Left cardiac atrium (tissue), 4 donors: ENCODE data around the gene SCTR. TPM values are rescaled to one million over a fixed set of nuclear protein-coding genes. Genes with fewer than 3 reads are reported as not detected.

Experiments used
- ATAC-seq, 2 donors: fragments of 200-7000 bp; cut with Tn5 transposase; one replicate each; pipeline ENCODE4 v1.9.1; 2020; ENCODE audit warnings: mild to moderate bottlenecking in 2 of 2, moderate library complexity in 2 of 2
- DNase-seq: peaks from one replicate; pipeline ENCODE4 v3.0.0-alpha.2; 2020
- intact Hi-C, 2 donors: fragments of 100-400 bp; cut with DNase I; formaldehyde crosslinking; loops; one replicate each; pipeline versions ENCODE4 v1.14.1 to v1.15.1; 2022 to 2023
- long read RNA-seq: library from polyadenylated mRNA; unstranded; transcript quantifications from one replicate; pipeline ENCODE4 v2.0.0, GENCODE V29; 2021
- total RNA-seq, 2 donors: library from RNA; stranded (reverse); fragmentation: NEBNext Ultra II Directional; extraction: Animal tissue kit (Norgen Biotek cat#: 25700); gene quantifications; one replicate each; pipeline ENCODE4 v1.2.1, GENCODE V29; 2021
- donor health status: DM: no; HTN: yes; CAD: no.
- donor health status: DM: no; HTN: yes; CAD: no; lungs with severe emphysema.
- donor health status: DM: yes; HTN: yes; CAD: no.
- donor health status: Dilated cardiomyopathy.

SCTR gene
- under 1 TPM in 1 of 2 donors, not detected in 1; 0.32 TPM for total RNA-seq
- long read RNA-seq, result 0 reads

DNA sequence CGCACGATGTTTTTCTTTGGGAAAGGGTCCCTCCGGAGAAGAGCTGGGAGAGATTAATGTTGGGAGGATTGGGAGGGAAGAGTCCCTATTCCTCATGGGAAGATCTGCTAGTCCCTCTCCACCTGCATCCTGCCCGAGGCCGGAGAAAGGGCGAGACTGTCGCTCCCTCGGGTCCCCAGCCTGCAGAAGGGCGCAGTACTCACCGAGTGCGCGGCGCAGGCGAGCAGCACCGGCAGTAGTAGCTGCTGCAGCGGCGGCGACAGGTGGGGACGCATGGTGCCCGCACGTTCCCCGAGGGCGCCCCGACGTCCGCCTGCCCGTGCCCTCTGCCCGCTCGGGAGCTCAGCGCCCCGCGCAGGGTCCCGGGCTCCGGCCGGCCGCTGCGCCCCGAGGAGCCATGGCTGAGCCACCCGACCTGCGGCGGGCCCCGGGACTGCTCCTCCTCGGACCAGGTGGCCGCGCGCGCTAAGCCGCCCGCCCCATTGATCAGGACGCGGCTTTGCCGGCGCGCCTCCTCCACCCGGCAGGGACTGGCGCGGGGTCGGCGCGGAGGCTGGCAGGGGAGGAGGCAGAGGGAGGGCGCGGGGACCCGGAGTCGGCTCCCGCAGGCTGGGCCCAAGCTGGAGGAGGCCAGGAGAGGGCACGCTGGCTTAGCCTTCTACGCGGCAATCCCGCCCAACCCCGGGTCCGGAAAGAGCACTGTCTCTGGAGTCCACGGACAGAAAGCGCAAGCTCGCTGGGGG lies at the start of gene SCTR:
Gene SCTR, minus strand, starts transcription at position 532 of the 743 bp plus-strand sequence. Its CDS starts 257 bp downstream, at position 275.
- ATAC-seq (peak; percentile 44 to 48), DNase-seq (no peak)
- intact Hi-C loops, result loop anchor here in 1 of 2 donors (10.0 kb wide), 1 partner anchor 121 kb away; no protein-coding TSS in a partner anchor

DNA sequence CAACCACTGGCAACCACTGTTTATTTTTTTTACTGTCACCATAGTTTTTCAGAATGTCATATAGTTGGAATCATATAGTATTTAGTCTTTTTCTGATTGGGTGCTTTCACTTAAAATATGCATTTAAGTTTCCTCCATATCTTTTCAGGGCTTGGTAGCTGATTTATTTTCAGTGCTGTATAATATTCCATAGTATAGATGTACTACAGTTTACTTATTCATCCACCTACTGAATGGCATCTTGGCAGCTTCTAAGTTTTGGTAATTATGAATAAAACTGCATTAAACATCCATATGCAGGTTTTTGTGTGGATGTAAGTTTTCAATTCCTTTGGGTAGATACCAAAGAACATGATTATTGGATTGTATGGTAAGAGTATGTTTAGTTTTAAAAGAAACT lies 43.0 kb upstream of the SCTR start:
- no peak for DNase-seq
- intact Hi-C loops, result no loop called here
- no peak for ATAC-seq

DNA sequence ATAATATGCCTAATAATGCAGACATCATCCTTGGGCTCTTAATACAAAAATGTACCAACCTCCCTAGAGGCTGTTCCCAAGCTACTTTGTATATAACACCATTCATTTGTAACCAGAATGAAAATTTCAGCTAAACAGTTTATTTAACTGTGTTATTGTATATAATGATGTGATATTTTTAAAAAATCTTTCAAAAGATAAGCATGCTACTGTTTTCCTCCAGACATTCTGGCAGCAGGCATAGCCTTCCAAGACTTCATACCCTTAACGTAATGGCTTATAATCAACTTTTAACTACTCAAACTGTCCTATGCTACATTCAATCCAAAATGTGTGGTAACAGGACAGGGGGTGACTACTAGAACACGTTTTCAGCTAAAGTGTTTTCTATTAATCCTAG lies 41.2 kb upstream of the SCTR start:
- DNase-seq (no peak), ATAC-seq (no peak)
- intact Hi-C loops, result no loop called here

DNA sequence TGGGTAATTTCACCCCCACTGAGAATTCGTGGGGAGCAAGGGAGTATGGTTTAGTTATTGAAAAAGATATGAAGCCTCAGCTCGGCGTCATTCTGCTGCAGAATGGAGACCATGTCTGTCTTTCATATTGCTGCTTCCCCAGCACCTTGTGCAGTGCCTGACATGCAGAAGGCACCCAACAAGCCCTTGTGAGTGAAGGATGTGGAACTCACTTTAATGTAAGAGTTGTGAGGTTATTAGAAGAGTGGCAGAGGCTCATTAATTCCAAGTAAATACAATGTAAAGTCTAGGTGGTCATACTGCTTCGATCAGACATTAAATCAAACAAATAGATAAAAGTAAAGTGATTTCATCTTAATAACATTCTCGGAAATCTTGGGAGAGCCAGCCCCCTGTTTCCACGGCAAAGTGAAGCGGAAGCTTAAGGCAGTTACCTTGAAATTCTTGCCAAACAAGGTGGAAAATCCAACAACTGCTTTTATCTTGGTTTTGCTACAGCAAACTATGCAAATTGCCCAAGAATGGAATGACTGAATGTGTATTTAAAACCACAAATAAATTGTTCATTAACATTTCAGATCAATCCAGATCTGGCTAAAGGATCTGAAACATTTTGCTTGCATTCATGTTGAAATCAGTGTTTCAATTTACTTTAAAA lies 29.5 kb upstream of the SCTR start:
- intact Hi-C loops, result no loop called here

DNA sequence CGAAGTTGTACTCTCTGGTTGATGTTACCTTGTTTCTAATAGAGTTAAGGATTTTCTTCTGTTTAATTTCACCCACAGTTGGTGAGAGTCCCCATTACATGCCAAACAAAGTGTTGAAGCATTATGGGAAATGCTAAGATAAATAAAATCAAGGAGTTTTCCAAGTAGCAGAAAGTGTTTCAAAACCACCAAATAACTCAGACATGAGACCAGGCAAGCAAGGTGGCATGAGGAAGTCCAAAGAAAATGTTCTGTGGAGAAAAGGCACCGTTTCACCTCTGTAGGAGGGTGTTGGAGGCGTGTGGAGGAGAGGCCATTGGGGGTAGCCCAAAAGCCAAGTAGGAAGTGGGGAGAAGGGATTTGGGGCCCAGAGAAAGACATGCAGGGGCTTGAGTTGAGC lies 28.6 kb upstream of the SCTR start:
- ATAC-seq (no peak), DNase-seq (no peak)
- intact Hi-C loops, result no loop called here

More for the DNA sequence above, 29.5 kb upstream of the SCTR start:
- ATAC-seq, result no peak
- DNase-seq, result no peak

DNA sequence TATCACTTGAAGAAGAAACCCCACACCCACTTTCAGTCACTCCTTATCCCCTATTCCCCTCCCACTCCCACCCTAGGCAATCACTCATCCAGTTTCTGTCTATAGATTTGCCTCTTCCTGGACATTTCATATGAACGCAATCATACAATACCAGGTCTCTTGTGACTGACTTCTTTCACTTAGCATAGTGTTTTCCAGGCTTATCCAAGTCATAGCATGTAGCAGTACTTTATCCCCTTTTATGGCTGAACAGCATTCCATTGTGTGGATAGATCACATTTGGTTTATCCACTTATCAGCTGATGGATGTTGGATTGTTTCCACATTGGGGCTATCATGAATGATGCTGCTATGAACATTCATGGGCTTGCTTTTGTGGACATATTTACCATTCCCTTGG lies 26.6 kb upstream of the SCTR start:
- intact Hi-C loops, result no loop called here
- DNase-seq, result no peak
- ATAC-seq, result no peak

DNA sequence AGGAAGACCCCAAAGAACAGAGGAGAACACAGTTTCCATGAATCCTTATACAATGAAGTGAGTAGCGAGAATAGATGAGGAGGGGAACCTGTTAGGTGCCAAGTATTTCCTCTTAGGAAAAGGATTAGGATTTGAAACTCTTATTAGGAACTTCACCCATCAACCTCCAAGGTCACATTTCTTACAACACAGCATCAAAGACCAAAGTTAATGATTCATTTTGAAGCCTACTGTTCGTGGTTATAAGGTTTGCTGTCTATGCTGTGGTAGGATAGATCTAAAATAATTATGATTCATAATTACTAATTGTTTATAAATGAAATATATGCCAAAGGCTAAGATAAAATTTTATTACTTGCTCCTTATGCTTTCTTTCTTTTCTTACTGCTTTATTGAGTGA lies 26.1 kb upstream of the SCTR start:
- intact Hi-C loops, result no loop called here
- no peak for ATAC-seq
- no peak for DNase-seq

DNA sequence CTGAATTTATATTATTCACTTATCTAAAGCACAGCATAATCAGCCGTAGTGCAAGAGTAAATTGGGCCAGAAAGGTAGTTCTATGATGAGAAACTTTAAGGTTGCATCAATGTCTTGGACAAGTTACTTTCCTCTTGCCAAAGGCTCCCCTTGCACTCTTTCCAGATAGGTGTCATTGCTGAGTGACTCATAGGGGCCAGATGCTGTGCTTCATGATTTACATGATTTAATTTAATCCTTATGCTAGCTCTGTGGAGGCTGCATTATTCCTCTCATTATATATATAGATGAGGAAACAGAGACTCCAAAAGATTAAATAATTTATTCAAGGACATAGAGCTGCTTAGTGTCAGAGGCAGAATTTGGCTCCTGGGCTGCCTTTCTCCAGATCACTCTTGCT lies 25.0 kb upstream of the SCTR start:
- DNase-seq (no peak), ATAC-seq (peak in 1 of 2 donors; percentile 49)
- intact Hi-C loops, result no loop called here

DNA sequence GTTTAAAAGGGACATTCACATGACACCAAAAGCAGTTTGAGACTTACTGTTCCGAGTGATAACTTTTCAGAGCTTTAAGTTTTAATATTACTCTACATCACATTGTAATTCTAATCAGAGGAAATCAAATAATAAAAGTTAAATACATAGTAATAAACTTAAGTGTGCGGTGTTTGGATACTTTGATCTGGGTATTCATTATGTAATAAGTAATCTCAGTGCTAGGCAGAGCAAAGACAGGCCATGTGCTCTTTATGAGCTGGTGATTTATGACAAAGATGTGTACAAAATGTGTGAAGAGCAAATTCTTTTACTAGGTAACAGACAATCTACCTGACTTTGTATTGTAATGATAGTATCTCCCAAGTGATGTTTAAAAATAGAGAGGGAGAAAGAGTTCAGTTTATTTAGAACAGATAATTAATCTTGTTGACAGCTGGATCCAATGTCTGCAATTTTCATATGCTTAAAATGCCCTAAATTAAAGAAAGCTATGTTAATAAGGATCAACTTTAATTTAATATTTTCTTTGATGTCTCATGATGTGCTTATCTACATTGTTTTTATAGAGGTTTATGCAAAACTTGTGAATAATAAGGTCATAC lies 24.3 kb upstream of the SCTR start:
- intact Hi-C loops, result no loop called here
- ATAC-seq (no peak), DNase-seq (no peak)

DNA sequence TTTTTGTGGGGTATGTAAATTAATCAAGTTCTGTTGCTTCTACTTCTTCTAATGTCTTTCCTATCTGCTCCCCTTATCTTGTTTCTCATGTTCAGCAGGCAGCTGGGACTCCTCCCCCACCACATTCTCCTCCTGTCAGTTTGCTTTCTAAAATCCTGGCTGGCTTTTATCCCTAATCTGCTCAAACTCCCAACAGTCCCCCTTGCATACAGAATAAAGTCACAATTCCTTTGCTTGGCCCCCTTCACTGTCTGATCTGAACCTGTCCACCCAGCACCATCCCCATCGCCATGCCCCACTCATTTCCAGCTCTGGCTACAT lies 22.1 kb upstream of the SCTR start:
- DNase-seq, result no peak
- no peak for ATAC-seq
- intact Hi-C loops, result no loop called here

DNA sequence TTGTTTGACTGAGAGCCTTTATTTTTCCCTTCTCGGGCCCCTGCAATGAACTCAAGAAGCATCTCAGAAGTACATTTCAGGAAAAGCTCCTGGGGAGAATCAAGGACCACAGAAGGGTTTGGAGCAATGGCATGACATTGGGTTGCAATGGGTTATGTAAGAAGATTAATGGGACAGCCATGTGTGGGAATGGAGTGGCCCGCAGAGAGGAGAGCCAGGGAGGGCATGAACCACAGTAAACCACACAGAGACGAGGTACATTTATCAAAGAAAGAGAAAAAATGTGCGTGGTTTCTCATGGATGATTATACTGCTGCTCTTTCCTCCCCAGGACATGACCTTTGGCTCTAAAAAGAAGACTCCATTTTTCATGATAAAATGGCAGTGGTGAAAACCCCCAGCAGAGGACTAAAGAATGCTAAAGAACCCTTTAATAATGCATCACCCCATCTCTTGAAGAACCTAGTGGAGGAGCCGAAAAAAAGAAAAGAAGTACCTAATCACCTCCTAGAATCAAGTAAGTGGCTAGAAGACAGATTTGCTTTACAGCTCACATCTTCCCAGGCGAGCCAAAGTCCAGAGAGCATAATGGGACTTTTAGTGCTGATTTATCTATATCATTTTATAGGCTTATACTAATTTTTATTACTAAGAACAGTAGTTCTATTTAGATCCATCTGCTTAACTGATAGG lies 21.6 kb upstream of the SCTR start:
- DNase-seq (no peak), ATAC-seq (no peak)
- intact Hi-C loops, result no loop called here

DNA sequence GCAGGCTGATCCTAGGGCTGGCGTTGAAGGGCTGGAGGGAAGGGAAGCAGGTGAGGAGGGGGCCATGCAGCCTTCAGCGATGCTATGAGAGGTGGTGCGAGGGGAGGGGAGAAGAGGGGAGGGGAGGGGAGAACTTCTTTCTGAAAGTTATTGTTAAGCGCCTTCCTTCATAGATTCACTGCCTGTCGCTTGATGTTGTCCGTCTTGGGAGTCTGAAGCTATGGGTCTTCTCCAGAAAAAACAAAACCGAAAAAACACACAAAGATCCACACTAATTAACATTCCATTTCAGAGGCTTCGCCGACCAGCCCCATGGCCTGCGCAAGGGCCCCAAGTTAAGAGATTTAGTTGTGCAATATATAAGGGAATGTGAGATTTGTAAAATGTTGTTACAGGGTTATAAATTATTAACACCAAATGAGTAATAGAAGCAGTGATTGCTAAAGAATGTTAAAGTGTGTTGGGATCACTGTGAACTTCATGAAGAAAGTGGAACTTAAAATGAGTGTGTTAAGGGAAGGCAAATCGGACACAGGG lies 20.7 kb upstream of the SCTR start:
- ATAC-seq (no peak), DNase-seq (no peak)
- intact Hi-C loops, result no loop called here

DNA sequence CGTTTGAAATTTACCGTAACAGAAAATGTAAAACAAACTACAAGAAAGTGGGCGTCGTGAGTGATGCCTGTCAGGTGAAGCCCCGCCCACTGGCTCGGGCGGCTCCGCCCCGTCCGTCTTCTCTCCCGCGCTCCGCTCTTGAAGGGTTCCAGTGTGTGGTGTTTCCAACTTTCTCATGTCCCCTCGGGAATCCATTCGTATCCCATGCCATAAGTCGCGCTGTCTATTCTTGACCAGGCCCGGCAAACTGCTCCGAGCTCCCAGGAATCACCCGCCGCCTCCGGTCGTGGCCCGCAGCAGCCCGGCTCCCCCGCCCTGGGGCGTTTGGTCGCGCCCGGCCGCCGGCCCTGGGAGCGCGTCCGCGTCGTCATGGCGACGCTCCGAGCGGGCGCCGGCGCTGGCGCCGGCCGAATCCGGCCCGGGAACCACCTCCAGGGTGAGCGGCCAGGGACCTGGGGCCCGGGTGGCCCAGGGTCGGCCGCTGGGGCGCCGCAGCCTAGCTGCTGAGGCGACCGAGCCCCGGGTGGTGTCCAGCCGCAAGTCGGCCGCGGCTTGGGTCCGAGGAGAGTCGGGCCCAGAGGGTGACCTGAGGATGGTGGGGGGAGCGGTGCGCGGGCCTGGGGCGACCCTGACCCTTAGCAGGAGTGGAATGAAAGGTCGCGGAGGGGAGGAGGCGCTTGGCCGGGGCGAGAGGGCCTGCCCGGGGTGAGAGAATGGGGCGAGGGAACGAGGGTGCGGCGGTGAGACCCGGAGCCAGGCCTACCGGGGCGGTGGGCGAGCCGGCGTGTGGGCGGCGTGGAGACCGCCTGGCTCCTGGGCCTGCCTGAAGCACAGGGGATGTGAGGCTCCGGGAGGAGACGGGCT lies 20.0 kb upstream of the SCTR start, which contains the start of gene CFAP221:
Gene CFAP221, plus strand, starts transcription at position 375 of the 864 bp plus-strand sequence. CDS start 1,683 bp downstream, outside the sequence.
- intact Hi-C loops, result no loop called here
- DNase-seq, result peak; percentile 82
- ATAC-seq, result peak; percentile 97 to 98

DNA sequence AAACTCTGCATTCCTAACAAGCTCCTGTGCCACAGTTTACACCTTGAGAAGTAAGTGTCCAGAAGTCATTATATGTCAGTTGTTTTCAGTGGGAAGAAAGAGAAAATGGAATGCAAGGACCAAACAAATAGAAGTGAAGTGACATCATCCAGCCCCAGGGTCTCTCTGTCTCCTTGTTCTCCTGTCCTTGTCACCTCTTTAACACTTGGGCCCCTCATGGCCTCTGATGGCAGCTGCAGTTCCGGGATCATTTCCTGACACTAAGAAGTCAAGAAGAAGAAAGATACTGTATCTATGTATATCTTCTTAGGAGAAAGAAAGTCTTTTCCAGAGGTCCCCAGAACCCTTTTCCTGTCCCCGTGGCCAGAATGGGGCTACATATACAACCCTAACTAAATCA lies 17.2 kb upstream of the SCTR start:
- DNase-seq, result no peak
- intact Hi-C loops, result no loop called here

DNA sequence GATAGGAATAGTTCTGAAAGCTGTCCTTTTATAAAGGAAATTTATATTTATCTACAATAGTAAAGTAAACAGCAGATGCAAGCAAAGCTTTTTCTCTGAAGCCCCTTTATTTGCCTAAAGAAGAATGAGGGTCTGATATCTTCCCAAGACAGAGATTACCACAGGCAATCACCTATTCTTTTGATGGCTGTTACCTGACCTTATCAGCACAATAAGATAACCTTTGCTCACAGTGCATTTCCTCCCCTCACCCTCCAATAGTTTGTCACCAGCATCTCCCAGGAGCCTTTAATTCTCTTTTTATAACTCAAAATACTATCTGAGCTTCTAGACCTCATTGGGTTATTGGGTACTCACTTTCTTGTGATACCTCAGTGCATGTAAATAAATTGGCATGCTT lies 13.5 kb upstream of the SCTR start:
- intact Hi-C loops, result no loop called here
- DNase-seq, result no peak
- no peak for ATAC-seq

More for the DNA sequence above, 17.2 kb upstream of the SCTR start:
- ATAC-seq, result no peak

DNA sequence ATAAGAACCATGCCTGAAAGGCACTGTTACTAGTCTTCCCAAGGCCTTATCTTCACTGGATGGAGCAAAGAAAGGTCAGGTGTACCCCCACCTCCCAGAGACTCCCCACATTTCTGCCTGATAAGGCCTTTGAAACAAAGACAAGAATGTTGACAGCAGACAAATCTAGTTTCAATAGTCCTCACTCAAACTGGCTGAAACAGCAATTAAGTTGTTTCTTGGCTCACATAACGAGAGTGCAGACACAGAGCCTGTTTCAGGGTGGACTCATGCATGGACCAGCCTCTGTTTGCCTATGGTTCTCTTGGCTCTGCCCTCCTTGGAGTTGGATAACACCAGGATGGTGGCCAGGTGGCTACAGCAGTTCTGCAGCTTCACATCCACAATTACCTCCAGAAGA lies 12.4 kb upstream of the SCTR start:
- intact Hi-C loops, result no loop called here
- DNase-seq, result no peak
- ATAC-seq, result no peak

DNA sequence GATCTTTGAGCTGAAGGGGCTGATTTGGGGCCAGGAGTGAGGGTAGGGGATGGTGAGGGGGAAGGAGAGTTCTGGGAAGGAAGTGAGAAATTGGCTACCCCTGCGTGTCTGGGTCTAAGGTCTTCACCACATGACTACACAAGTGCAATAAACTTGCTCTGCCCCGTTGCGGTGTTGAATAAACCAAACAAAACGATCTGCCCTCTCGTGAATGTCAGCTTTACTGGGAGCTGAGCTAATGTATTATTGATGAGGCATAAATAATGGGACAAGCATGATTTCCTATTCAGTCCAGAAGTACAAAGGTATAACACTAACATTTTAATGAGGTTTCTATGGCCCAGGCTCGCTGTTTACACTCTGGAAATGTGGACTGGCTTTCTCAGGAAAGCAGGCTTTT lies 11.9 kb upstream of the SCTR start:
- intact Hi-C loops, result no loop called here

DNA sequence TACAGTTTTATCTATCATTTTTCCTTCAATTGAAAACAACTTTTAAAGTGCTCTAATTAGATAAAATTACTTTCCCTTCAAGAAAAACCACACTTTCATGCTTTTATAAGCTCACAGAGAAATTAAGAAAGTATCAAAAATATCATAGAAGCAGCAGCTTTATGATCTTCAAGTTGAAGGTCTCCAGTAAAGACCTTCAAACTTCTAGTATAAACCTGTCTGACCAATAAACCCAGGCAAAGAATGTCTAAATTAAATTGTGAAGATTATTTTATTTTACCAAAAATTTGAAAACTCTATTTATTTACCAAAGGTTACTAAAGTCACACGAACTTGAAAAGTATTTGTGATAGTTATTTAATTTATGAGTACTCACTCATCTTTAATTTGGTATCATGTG lies 9.3 kb upstream of the SCTR start:
- ATAC-seq, result no peak
- intact Hi-C loops, result no loop called here
- no peak for DNase-seq

More for the DNA sequence above, 11.9 kb upstream of the SCTR start:
- ATAC-seq (no peak), DNase-seq (no peak)

DNA sequence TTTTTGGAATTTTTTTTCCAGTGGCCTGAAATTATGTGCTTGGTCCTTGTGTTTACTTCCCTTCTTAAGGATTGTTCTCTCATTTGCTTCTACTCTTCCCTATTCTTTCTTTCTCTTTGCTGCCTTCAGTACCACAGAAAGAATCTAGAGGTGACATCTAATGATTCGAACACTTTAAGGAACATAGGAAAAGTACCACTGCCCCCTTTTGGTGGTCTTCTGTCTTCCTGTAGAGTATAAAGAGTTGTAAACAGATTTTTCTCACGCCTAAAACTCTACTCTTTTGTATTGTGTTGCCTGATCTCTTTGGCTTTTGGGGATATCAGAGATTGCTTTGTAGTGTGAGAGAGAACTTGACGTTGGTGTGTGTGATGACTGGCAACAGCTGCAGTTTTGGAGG lies 7.0 kb upstream of the SCTR start:
- no peak for ATAC-seq
- intact Hi-C loops, result no loop called here
- DNase-seq, result no peak
